MCF 10A (cell line): ENCODE data around the gene ARID5A. TPM values are rescaled to one million over a fixed set of nuclear protein-coding genes. Genes with fewer than 3 reads are reported as not detected.
"Not testable (repeated sequence)": the region's sequence is repeated elsewhere in the genome, so short reads cannot be mapped to it uniquely, and the experiment has no call there.

ENCODE experiments used
- BruUV-seq: library from RNA; stranded (reverse); fragments of 400-500 nt; replicated peaks from 2 replicates; lab custom pipeline; 2021; lab: Mats Ljungman, UMichigan
- CTCF ChIA-PET: fragments of 300-600 bp; sonication (Branson Sonifier 250); formaldehyde crosslinking; extraction: SDS; loops from one replicate; lab custom pipeline; 2021; ENCODE audit warnings: antibody characterized with exemption, inconsistent platforms; lab: Yijun Ruan, JAX
- POLR2A ChIA-PET: fragments of 300-600, 350-650 bp; sonication (Branson Sonifier 250); formaldehyde crosslinking; extraction: SDS; loops from one replicate; lab custom pipeline; 2020; ENCODE audit warnings: antibody characterized with exemption, inconsistent platforms; lab: Yijun Ruan, JAX
- DNase-seq: peaks from one replicate; pipeline ENCODE4 v3.0.0-alpha.2; 2018; ENCODE audit not compliant: unreplicated experiment
- H3K27ac Mint-ChIP-seq: one replicate; pipeline ENCODE4 v1.8.0; 2022; ENCODE audit warnings: mild to moderate bottlenecking, low read depth, mixed read lengths; ENCODE audit not compliant: unreplicated experiment
- H3K27me3 Mint-ChIP-seq: one replicate; pipeline ENCODE4 v1.8.0; 2022; ENCODE audit warnings: mixed read lengths; ENCODE audit not compliant: insufficient read depth, unreplicated experiment
- H3K36me3 Mint-ChIP-seq: one replicate; pipeline ENCODE4 v1.8.0; 2022; ENCODE audit warnings: mild to moderate bottlenecking, moderate library complexity, mixed read lengths; ENCODE audit not compliant: insufficient read depth, unreplicated experiment
- H3K4me1 Mint-ChIP-seq: one replicate; pipeline ENCODE4 v1.8.0; 2022; ENCODE audit warnings: mixed read lengths; ENCODE audit not compliant: insufficient read depth, unreplicated experiment
- H3K4me3 Mint-ChIP-seq: one replicate; pipeline ENCODE4 v1.8.0; 2022; ENCODE audit warnings: mild to moderate bottlenecking, moderate library complexity, mixed read lengths; ENCODE audit not compliant: unreplicated experiment
- H3K9me3 Mint-ChIP-seq: one replicate; pipeline ENCODE4 v1.8.0; 2022; ENCODE audit warnings: mixed read lengths; ENCODE audit not compliant: unreplicated experiment
- intact Hi-C: fragments of 100-400 bp; cut with micrococcal nuclease; formaldehyde crosslinking; loops from 2 replicates; pipeline ENCODE4 v1.14.1; 2022
- total RNA-seq: library from RNA; stranded (reverse); gene quantifications from 2 replicates; pipeline ENCODE4 v1.2.3, GENCODE V29; 2022
- TF ChIP-seq, protein P1 (sequence below): fragments of 200-600 bp; IDR thresholded peaks from one replicate; pipeline ENCODE4 v1.8.0; 2022; ENCODE audit warnings: antibody characterized with exemption, mild to moderate bottlenecking; ENCODE audit not compliant: unreplicated experiment

The ARID5A gene
- total RNA-seq, 1 experiment from 2014 or later, result 3.4 TPM

DNA sequence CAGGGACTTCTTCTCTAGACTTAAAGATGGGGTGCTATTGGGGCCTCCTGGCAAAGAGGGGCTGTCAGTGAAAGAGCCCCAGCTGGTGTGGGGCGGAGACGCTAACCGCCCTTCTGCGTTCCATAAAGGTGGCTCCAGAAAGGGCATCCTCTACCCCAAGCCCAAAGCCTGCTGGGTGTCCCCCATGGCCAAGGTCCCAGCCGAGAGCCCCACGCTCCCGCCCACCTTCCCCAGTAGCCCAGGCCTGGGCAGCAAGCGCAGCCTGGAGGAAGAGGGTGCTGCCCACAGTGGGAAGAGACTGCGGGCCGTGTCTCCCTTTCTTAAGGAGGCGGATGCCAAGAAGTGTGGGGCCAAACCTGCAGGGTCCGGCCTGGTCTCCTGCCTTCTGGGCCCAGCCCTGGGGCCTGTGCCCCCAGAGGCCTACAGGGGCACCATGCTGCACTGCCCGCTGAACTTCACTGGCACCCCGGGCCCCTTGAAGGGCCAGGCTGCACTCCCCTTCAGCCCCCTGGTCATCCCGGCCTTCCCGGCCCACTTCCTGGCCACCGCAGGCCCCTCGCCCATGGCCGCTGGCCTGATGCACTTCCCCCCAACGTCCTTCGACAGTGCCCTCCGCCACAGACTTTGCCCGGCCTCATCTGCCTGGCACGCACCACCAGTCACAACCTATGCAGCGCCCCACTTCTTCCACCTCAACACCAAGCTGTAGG, 15.2 kb downstream of the ARID5A start:
- no peak for DNase-seq
- Mint-ChIP-seq H3K27me3 (no peaks in the 10 kb centered on the region), H3K27ac (no peak overlapping the region), H3K4me3 (no peak overlapping the region), H3K9me3 (no peaks in the 10 kb centered on the region), H3K4me1 (peaks cover 4% of the 10 kb centered on the region), H3K36me3 (no peaks in the 10 kb centered on the region)
- no TSS peak for BruUV-seq
- CTCF ChIA-PET, result interaction anchor here (0.5 to 3.9 kb wide), 3 partner anchors 10 to 87 kb away, joined by 3 to 30 read pairs (median 9); partner anchors contain the start of gene KANSL3
- TF ChIP-seq, protein P1, sequence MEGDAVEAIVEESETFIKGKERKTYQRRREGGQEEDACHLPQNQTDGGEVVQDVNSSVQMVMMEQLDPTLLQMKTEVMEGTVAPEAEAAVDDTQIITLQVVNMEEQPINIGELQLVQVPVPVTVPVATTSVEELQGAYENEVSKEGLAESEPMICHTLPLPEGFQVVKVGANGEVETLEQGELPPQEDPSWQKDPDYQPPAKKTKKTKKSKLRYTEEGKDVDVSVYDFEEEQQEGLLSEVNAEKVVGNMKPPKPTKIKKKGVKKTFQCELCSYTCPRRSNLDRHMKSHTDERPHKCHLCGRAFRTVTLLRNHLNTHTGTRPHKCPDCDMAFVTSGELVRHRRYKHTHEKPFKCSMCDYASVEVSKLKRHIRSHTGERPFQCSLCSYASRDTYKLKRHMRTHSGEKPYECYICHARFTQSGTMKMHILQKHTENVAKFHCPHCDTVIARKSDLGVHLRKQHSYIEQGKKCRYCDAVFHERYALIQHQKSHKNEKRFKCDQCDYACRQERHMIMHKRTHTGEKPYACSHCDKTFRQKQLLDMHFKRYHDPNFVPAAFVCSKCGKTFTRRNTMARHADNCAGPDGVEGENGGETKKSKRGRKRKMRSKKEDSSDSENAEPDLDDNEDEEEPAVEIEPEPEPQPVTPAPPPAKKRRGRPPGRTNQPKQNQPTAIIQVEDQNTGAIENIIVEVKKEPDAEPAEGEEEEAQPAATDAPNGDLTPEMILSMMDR, result no peak
- POLR2A ChIA-PET, result no interaction called here
- intact Hi-C loops, result no loop called here

DNA sequence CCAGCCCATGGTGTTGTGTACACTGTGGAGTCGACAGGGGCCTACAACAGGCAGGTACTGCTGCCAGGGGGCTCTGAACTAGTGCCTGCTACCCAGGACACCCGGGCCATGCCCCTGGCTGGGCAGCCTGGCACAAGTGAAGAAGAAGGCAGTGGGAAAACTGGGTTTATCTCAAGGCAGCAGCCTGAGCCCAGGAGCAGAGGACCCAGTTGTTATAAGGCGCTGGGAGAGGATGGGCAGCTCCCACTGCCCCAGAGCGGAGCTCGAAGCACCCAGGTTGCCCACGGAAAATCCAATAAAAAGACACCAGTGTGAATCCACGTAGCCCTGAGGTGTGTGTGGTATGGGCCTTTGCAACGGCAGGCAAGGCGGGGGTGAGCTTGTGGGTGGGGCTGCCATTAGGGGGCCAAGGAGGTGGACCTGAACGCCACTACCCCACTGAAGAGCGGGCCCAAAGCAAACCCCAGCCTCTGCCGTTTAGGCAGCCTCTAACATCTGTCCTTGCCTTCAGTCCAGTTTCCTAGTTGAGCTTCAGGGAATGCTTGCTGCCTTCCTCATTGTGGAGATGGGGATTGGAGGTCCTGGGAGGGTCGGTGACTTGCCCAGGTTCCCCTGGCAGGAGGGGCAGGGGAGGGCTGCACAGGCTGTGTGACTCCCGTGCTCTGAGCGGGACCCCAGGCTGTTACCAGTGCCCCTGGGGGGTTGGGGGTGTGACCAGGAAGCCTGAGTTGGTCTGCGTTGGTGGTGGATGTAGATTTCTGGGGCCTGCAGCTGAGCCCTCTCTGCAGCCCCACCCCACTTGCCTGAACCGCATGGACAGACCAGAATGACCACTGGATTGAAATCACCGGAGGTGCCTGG, 16.0 kb downstream of the ARID5A start:
- BruUV-seq, result no TSS peak
- intact Hi-C loops, result no loop called here
- TF ChIP-seq, protein P1, result no peak
- Mint-ChIP-seq H3K4me3 (no peak overlapping the region), H3K9me3 (no peaks in the 10 kb centered on the region), H3K27me3 (no peaks in the 10 kb centered on the region), H3K36me3 (no peaks in the 10 kb centered on the region), H3K4me1 (peaks cover 7% of the 10 kb centered on the region), H3K27ac (no peak overlapping the region)
- CTCF ChIA-PET, result interaction anchor here (0.5 to 4.7 kb wide), 6 partner anchors 8 to 86 kb away, joined by 3 to 46 read pairs (median 10); partner anchors contain the start of gene KANSL3
- DNase-seq, result no peak
- POLR2A ChIA-PET, result no interaction called here

DNA sequence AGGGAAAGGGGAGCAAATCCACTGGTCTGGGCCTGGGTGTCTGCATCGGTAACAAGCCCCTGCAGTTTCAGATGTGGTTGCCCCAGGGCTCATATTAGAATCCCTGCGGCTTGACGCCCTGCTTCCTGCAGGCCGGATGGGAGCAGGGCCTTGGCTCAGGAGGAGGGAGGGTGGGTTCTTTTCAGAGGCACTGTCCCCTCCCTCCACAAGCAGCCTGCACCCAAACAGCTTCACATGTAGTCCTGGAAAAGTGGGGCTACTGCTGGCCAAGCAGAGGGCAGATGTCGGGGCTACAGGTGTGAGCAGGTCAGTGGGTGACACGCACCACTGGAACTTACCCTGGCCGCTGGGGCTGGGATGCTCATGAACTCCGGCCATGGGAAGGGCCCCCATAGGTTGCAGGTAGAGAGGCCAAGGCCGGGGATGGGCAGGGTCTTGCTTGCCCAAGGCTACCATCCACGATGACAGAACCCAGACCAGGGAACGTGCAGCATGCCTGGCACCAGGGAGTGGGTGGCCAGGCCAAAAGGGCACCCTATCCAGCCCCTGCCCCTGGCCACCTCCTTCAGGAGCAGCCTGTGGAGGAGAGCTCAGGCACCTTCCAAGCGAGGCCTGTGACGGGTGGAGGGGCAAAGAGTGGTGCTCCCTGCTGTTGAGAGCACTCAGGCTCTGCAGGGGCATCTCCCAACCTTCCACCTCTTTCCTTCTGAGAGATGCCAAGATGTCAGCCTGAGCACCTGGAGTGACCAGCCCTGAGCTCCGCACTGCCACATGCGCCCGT, 16.8 kb downstream of the ARID5A start:
- DNase-seq, result no peak
- intact Hi-C loops, result no loop called here
- no peak overlapping the region for H3K27ac Mint-ChIP-seq
- ChIA-PET POLR2A (interaction anchor here (0.6 to 3.7 kb wide), 5 partner anchors 10 to 245 kb away, joined by 3 to 19 read pairs (median 4); no protein-coding TSS in a partner anchor), CTCF (interaction anchor here (0.5 to 4.7 kb wide), 25 partner anchors 9 to 1974 kb away, joined by 3 to 50 read pairs (median 5); partner anchors contain the start of gene SNRNP200)
- H3K27me3 Mint-ChIP-seq, result no peaks in the 10 kb centered on the region
- no TSS peak for BruUV-seq
- no peak overlapping the region for H3K4me3 Mint-ChIP-seq
- H3K36me3 Mint-ChIP-seq, result no peaks in the 10 kb centered on the region
- TF ChIP-seq, protein P1, result no peak
- peaks cover 5% of the 10 kb centered on the region for H3K9me3 Mint-ChIP-seq
- H3K4me1 Mint-ChIP-seq, result peaks cover 7% of the 10 kb centered on the region

DNA sequence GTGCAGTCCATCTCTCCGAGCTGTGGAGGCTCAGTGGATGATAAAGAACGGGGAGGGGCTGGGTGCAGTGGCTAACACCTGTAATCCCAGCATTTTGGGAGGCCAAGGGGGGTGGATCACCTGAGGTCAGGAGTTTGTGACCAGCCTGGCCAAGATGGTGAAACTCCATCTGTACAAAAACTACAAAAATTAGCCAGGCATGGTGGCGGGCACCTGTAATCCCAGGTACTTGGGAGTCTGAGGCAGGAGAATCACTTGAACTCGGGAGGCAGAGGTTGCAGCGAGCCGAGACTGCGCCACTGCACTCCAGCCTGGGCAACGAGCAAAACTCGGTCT, 17.4 kb downstream of the ARID5A start:
- not testable (repeated sequence) for BruUV-seq, H3K27ac Mint-ChIP-seq, DNase-seq, H3K27me3 Mint-ChIP-seq, H3K36me3 Mint-ChIP-seq, H3K9me3 Mint-ChIP-seq, H3K4me1 Mint-ChIP-seq, H3K4me3 Mint-ChIP-seq
- POLR2A ChIA-PET, result interaction anchor here (0.6 to 3.7 kb wide), 6 partner anchors 10 to 246 kb away, joined by 3 to 19 read pairs (median 4); no protein-coding TSS in a partner anchor
- CTCF ChIA-PET, result interaction anchor here (0.5 to 4.7 kb wide), 40 partner anchors 10 to 1973 kb away, joined by 3 to 50 read pairs (median 4); partner anchors contain the start of genes NEURL3 and SNRNP200
- intact Hi-C loops, result loop anchor here (1.0 to 2.0 kb wide), 3 partner anchors 17 to 147 kb away; no protein-coding TSS in a partner anchor
